K562 (cell line): ENCODE data around the gene NFATC3. TPM values are rescaled to one million over a fixed set of nuclear protein-coding genes. Genes with fewer than 3 reads are reported as not detected.

Source experiments
- ADNP ChIP-seq: fragments of 200-800 bp; sonication (Bioruptor generic); IDR thresholded peaks from 2 replicates; pipeline ENCODE4 v1.6.1; 2016; ENCODE audit warnings: missing genetic modification characterization, missing compliant biosample characterization
- BHLHE40 ChIP-seq: IDR thresholded peaks from 2 replicates; pipeline ENCODE4 v1.6.1; 2011; ENCODE audit warnings: low read length, improper control_type of control experiment
- COPS2 ChIP-seq: fragments of 450-650 bp; conservative IDR thresholded peaks from 2 replicates; pipeline ENCODE4 v1.6.1; 2016; ENCODE audit warnings: mild to moderate bottlenecking, moderate library complexity
- EP300 ChIP-seq: IDR thresholded peaks from 2 replicates; pipeline ENCODE4 v1.6.1; 2012; ENCODE audit warnings: low read length, improper control_type of control experiment
- HDAC1 ChIP-seq, 2 experiments: fragments of 450-650 bp; IDR thresholded peaks; 2 replicates each; pipeline ENCODE4 v1.6.1; 2016 to 2017; ENCODE audit warnings: inconsistent platforms in 1 of 2, mild to moderate bottlenecking in 1 of 2, moderate library complexity in 1 of 2
- HMG20A ChIP-seq: fragments of 450-650 bp; formaldehyde crosslinking; conservative IDR thresholded peaks from 2 replicates; pipeline ENCODE4 v1.4.0; 2020; ENCODE audit warnings: mild to moderate bottlenecking, mixed read lengths
- HNRNPUL1 ChIP-seq: fragments of 200-400 bp; formaldehyde crosslinking; IDR thresholded peaks from 2 replicates; pipeline ENCODE4 v1.6.1; 2017; ENCODE audit warnings: low read length
- KAT8 ChIP-seq: fragments of 450-650 bp; IDR thresholded peaks from 2 replicates; pipeline ENCODE4 v1.6.1; 2016; ENCODE audit warnings: low read depth, mild to moderate bottlenecking
- NR2C1 ChIP-seq, 2 experiments: fragments of 450-650 bp; IDR thresholded peaks; 2 replicates each; pipeline ENCODE4 v1.6.1; 2017; ENCODE audit warnings: mild to moderate bottlenecking in 2 of 2, antibody characterized with exemption in 1 of 2, inconsistent platforms in 1 of 2, missing compliant biosample characterization in 1 of 2, missing genetic modification characterization in 1 of 2
- PHF20 ChIP-seq: fragments of 450-650 bp; IDR thresholded peaks from 2 replicates; pipeline ENCODE4 v1.6.1; 2018; ENCODE audit not compliant: partially characterized antibody
- POLR2A ChIP-seq: fragments of 450-650 bp; conservative IDR thresholded peaks from 2 replicates; pipeline ENCODE4 v1.6.1; 2016
- RBM15 ChIP-seq: fragments of 200-400 bp; formaldehyde crosslinking; IDR thresholded peaks from 2 replicates; pipeline ENCODE4 v1.6.1; 2018; ENCODE audit warnings: mild to moderate bottlenecking, low read length, moderate library complexity; ENCODE audit not compliant: insufficient read depth
- TCF7 ChIP-seq: sonication (generic); IDR thresholded peaks from 2 replicates; pipeline ENCODE4 v1.6.1; 2016; ENCODE audit warnings: antibody characterized with exemption, borderline replicate concordance
- ZNF12 ChIP-seq: sonication (generic); formaldehyde crosslinking; IDR thresholded peaks from 2 replicates; pipeline ENCODE4 v1.4.0; 2020; ENCODE audit warnings: mild to moderate bottlenecking, missing genetic modification reagents
- ZNF146 ChIP-seq: IDR thresholded peaks from one replicate; pipeline ENCODE4 v1.6.1; 2018; ENCODE audit warnings: missing compliant biosample characterization; ENCODE audit not compliant: unreplicated experiment
- ZNF766 ChIP-seq: fragments of 200-800 bp; sonication (Bioruptor generic); conservative IDR thresholded peaks from 2 replicates; pipeline ENCODE4 v1.6.1; 2016; ENCODE audit warnings: missing genetic modification characterization, missing compliant biosample characterization
- polyA plus RNA-seq, 8 experiments: library from polyadenylated mRNA; depleted of rRNA in 4 of 8; stranded (reverse) in 5 of 8; unstranded in 3 of 8; fragments of >200 nt; fragmentation: Nextera tagmentation in 2 of 8; fragmentation: Illumina TruSeq in 1 of 8; extraction: Ambion mirVana in 2 of 8; extraction: Trizol in 1 of 8; gene quantifications; 2 replicates each; pipeline versions ENCODE4 v1.2.1 to v1.2.3, GENCODE V29; 2011 to 2014; ENCODE audit warnings: inconsistent platforms in 1 of 8, missing spikeins in 1 of 8
- total RNA-seq, 7 experiments: library from RNA; depleted of rRNA in 6 of 7; stranded (reverse); fragments of >200 nt in 6 of 7; fragmentation: Illumina TruSeq in 2 of 7; extraction: Trizol in 2 of 7; gene quantifications; 2 replicates each; pipeline versions ENCODE4 v1.2.1 to v1.2.3, GENCODE V29; 2011 to 2021; ENCODE audit warnings: low replicate concordance in 1 of 7
- TF ChIP-seq, protein P1 (sequence below), 2 experiments: fragments of 450-650 bp; IDR thresholded peaks; 2 replicates each; pipeline ENCODE4 v1.6.1; 2016
- TF ChIP-seq, protein P2 (sequence below): sonication (generic); formaldehyde crosslinking; IDR thresholded peaks from 2 replicates; pipeline ENCODE4 v1.8.0; 2023; ENCODE audit warnings: mild to moderate bottlenecking, missing genetic modification reagents
- TF ChIP-seq, protein P3 (sequence below): sonication (generic); formaldehyde crosslinking; IDR thresholded peaks from 2 replicates; pipeline ENCODE4 v1.8.0; 2022; ENCODE audit warnings: missing genetic modification reagents, mild to moderate bottlenecking, borderline replicate concordance
- TF ChIP-seq, protein P4 (sequence below): fragments of 200-800 bp; sonication (Bioruptor generic); IDR thresholded peaks from 2 replicates; pipeline ENCODE4 v1.6.1; 2017; ENCODE audit warnings: missing genetic modification characterization, missing compliant biosample characterization

The NFATC3 gene
- total and polyA plus RNA-seq, 9 of the 15 experiments (the other 6 are each of a cell fraction or from before 2014, with no cell fraction given), result 15.7 to 98.4 (median 59.4) TPM

DNA sequence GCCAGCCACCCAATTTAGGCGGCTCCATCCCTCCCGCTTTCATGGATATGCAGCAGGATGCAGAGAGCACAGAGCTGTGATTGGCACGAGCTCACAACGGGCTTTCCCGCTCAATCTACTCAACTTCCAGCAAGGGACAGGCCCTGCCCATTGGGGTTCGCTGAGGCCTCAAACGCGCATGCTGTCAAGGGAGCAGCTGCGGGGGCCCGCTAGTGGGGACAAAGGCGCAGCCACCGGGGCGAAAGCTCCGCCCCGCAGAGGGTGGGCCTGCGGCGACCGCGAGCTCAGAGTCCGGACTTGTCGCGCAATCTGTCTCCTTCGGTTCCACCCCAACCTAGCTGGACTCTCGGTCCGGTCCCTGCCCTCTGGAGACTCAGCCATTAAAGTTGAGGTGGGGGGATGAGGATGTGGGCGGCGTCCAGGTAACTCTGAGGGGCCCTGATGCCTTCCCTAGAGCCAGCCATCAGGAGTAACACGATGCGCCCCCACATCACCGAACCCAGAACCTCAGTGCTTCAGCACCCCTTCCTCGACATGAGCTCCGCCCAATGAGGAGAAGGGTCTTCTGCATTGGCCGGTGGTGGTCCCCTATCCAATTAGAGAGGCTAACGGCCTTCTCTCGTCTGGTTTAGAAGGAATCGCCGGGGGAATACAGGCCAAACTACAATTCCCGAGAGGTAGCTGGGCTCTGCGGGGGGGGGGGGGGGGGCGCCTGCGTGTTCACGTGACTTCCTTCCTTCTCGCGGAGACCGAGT is 489 bp upstream of the NFATC3 start (continued):
- TF ChIP-seq, protein P1, sequence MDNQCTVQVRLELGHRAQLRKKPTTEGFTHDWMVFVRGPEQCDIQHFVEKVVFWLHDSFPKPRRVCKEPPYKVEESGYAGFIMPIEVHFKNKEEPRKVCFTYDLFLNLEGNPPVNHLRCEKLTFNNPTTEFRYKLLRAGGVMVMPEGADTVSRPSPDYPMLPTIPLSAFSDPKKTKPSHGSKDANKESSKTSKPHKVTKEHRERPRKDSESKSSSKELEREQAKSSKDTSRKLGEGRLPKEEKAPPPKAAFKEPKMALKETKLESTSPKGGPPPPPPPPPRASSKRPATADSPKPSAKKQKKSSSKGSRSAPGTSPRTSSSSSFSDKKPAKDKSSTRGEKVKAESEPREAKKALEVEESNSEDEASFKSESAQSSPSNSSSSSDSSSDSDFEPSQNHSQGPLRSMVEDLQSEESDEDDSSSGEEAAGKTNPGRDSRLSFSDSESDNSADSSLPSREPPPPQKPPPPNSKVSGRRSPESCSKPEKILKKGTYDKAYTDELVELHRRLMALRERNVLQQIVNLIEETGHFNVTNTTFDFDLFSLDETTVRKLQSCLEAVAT (IDR thresholded peaks at IDR 0.05), result no peak
- TF ChIP-seq HNRNPUL1 (no peak), PHF20 (no peak), POLR2A (peak; percentile 88), NR2C1 (IDR thresholded peaks at IDR 0.05) (no peak), NR2C1 (tag; IDR thresholded peaks at IDR 0.05) (no peak; the same call in 1 of the 2 replicates), ZNF12 (CRISPR knock-in tag) (0 out of 2 replicates have a peak, but pooled peaks have one; percentile 69), EP300 (peak; percentile 43), ZNF766 (CRISPR knock-in tag) (peak; percentile 71), TCF7 (no peak; the same call in 1 of the 2 replicates), ZNF146 (no peak), COPS2 (no peak), BHLHE40 (peak; percentile 73), RBM15 (no peak), HMG20A (no peak), ADNP (no peak), HDAC1 (IDR thresholded peaks at IDR 0.05) (no peak; a peak in 1 of 4 replicates), KAT8 (no peak)
- TF ChIP-seq, protein P2, sequence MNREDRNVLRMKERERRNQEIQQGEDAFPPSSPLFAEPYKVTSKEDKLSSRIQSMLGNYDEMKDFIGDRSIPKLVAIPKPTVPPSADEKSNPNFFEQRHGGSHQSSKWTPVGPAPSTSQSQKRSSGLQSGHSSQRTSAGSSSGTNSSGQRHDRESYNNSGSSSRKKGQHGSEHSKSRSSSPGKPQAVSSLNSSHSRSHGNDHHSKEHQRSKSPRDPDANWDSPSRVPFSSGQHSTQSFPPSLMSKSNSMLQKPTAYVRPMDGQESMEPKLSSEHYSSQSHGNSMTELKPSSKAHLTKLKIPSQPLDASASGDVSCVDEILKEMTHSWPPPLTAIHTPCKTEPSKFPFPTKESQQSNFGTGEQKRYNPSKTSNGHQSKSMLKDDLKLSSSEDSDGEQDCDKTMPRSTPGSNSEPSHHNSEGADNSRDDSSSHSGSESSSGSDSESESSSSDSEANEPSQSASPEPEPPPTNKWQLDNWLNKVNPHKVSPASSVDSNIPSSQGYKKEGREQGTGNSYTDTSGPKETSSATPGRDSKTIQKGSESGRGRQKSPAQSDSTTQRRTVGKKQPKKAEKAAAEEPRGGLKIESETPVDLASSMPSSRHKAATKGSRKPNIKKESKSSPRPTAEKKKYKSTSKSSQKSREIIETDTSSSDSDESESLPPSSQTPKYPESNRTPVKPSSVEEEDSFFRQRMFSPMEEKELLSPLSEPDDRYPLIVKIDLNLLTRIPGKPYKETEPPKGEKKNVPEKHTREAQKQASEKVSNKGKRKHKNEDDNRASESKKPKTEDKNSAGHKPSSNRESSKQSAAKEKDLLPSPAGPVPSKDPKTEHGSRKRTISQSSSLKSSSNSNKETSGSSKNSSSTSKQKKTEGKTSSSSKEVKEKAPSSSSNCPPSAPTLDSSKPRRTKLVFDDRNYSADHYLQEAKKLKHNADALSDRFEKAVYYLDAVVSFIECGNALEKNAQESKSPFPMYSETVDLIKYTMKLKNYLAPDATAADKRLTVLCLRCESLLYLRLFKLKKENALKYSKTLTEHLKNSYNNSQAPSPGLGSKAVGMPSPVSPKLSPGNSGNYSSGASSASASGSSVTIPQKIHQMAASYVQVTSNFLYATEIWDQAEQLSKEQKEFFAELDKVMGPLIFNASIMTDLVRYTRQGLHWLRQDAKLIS (CRISPR knock-in tag), result peak; percentile 32; the same call in 1 of the 2 replicates
- TF ChIP-seq, protein P3, sequence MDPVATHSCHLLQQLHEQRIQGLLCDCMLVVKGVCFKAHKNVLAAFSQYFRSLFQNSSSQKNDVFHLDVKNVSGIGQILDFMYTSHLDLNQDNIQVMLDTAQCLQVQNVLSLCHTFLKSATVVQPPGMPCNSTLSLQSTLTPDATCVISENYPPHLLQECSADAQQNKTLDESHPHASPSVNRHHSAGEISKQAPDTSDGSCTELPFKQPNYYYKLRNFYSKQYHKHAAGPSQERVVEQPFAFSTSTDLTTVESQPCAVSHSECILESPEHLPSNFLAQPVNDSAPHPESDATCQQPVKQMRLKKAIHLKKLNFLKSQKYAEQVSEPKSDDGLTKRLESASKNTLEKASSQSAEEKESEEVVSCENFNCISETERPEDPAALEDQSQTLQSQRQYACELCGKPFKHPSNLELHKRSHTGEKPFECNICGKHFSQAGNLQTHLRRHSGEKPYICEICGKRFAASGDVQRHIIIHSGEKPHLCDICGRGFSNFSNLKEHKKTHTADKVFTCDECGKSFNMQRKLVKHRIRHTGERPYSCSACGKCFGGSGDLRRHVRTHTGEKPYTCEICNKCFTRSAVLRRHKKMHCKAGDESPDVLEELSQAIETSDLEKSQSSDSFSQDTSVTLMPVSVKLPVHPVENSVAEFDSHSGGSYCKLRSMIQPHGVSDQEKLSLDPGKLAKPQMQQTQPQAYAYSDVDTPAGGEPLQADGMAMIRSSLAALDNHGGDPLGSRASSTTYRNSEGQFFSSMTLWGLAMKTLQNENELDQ (CRISPR knock-in tag), result no peak
- TF ChIP-seq, protein P4, sequence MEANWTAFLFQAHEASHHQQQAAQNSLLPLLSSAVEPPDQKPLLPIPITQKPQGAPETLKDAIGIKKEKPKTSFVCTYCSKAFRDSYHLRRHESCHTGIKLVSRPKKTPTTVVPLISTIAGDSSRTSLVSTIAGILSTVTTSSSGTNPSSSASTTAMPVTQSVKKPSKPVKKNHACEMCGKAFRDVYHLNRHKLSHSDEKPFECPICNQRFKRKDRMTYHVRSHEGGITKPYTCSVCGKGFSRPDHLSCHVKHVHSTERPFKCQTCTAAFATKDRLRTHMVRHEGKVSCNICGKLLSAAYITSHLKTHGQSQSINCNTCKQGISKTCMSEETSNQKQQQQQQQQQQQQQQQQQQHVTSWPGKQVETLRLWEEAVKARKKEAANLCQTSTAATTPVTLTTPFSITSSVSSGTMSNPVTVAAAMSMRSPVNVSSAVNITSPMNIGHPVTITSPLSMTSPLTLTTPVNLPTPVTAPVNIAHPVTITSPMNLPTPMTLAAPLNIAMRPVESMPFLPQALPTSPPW (CRISPR knock-in tag), result peak; percentile 100
